Stimulated activated naive CD8-positive, alpha-beta T cell treated with anti-CD3 and anti-CD28 coated beads, Interleukin-15, amount 100 ng/mL, for 72 hours (primary cell): ENCODE results near the gene MCF2.

ENCODE experiments used
- ATAC-seq: fragments of 150-1000 bp; cut with Tn5 transposase; 2 replicates; pipeline ENCODE4 v1.10.0; 2021; ENCODE audit warnings: mild to moderate bottlenecking, moderate library complexity
- DNase-seq, 2 donors: peaks; one replicate each; pipeline ENCODE4 v3.0.0; 2021 to 2022
- H3K27ac Mint-ChIP-seq, 2 donors: one replicate each; pipeline ENCODE4 v1.8.0; 2022; ENCODE audit warnings: mild to moderate bottlenecking in 2 of 2, mixed read lengths in 2 of 2, moderate library complexity in 2 of 2
- H3K27me3 Mint-ChIP-seq: one replicate; pipeline ENCODE4 v1.8.0; 2022; ENCODE audit warnings: mixed read lengths
- H3K4me1 Mint-ChIP-seq: one replicate; pipeline ENCODE4 v1.8.0; 2022; ENCODE audit warnings: mild to moderate bottlenecking, mixed read lengths
- H3K4me3 Mint-ChIP-seq, 2 donors: one replicate each; pipeline ENCODE4 v1.8.0; 2022; ENCODE audit warnings: mild to moderate bottlenecking in 2 of 2, mixed read lengths in 2 of 2, moderate library complexity in 1 of 2
- H3K9me3 Mint-ChIP-seq, 2 donors: one replicate each; pipeline ENCODE4 v1.8.0; 2022; ENCODE audit warnings: mixed read lengths in 2 of 2

The MCF2 gene

GRCh38 chrX:139680356-139680755 is 27.6 kb downstream of the MCF2 start:
- Mint-ChIP-seq H3K4me3 (no peak overlapping the region), H3K27me3 (no peaks in the 10 kb centered on the region), H3K27ac (no peak overlapping the region), H3K4me1 (no peaks in the 10 kb centered on the region), H3K9me3 (peaks cover 7 to 19% of the 10 kb centered on the region in 2 donors)
- DNase-seq (no peak), ATAC-seq (no peak)

GRCh38 chrX:139647597-139647996 is 60.4 kb downstream of the MCF2 start:
- H3K27me3 Mint-ChIP-seq, result no peaks in the 10 kb centered on the region
- ATAC-seq (no peak), DNase-seq (no peak)
- H3K4me1 Mint-ChIP-seq, result no peaks in the 10 kb centered on the region
- H3K27ac Mint-ChIP-seq, result no peak overlapping the region
- H3K9me3 Mint-ChIP-seq, result no peaks in the 10 kb centered on the region
- no peak overlapping the region for H3K4me3 Mint-ChIP-seq

- H3K4me1 Mint-ChIP-seq, result peaks cover 5% of the 10 kb centered on the region
- DNase-seq, result no peak
Measured at GRCh38 chrX:139642241-139642927, 65.6 kb downstream of the MCF2 start.

GRCh38 chrX:139640259-139640658 is 67.7 kb downstream of the MCF2 start:
- Mint-ChIP-seq H3K4me1 (peaks cover 5% of the 10 kb centered on the region), H3K9me3 (no peaks in the 10 kb centered on the region), H3K27me3 (no peaks in the 10 kb centered on the region), H3K4me3 (no peak overlapping the region), H3K27ac (no peak overlapping the region)
- DNase-seq (no peak), ATAC-seq (no peak)

More at GRCh38 chrX:139642241-139642927, 65.6 kb downstream of the MCF2 start:
- Mint-ChIP-seq H3K4me3 (no peak overlapping the region), H3K27ac (no peak overlapping the region), H3K9me3 (no peaks in the 10 kb centered on the region), H3K27me3 (no peaks in the 10 kb centered on the region)
- ATAC-seq, result no peak

- no peak for ATAC-seq
- H3K4me1 Mint-ChIP-seq, result peaks cover 5% of the 10 kb centered on the region
- H3K27ac Mint-ChIP-seq, result no peak overlapping the region
- no peak for DNase-seq
- no peaks in the 10 kb centered on the region for H3K9me3 Mint-ChIP-seq
- no peaks in the 10 kb centered on the region for H3K27me3 Mint-ChIP-seq
- no peak overlapping the region for H3K4me3 Mint-ChIP-seq
Measured at GRCh38 chrX:139639253-139639652, 68.7 kb downstream of the MCF2 start.

GRCh38 chrX:139600105-139600504 is 107.9 kb downstream of the MCF2 start:
- no peak for ATAC-seq
- Mint-ChIP-seq H3K4me3 (no peak overlapping the region), H3K9me3 (no peaks in the 10 kb centered on the region), H3K27ac (no peak overlapping the region), H3K27me3 (no peaks in the 10 kb centered on the region), H3K4me1 (no peaks in the 10 kb centered on the region)
- no peak for DNase-seq

- ATAC-seq, result no peak
- H3K4me3 Mint-ChIP-seq, result no peak overlapping the region
Measured at GRCh38 chrX:139596068-139596467, 111.9 kb downstream of the MCF2 start.

GRCh38 chrX:139585613-139586012 is 122.4 kb downstream of the MCF2 start:
- ATAC-seq (no peak), DNase-seq (no peak)
- Mint-ChIP-seq H3K4me3 (no peak overlapping the region), H3K27ac (no peak overlapping the region), H3K9me3 (no peaks in the 10 kb centered on the region), H3K27me3 (no peaks in the 10 kb centered on the region), H3K4me1 (no peaks in the 10 kb centered on the region)

More at GRCh38 chrX:139596068-139596467, 111.9 kb downstream of the MCF2 start:
- no peaks in the 10 kb centered on the region for H3K27me3 Mint-ChIP-seq
- H3K9me3 Mint-ChIP-seq, result no peaks in the 10 kb centered on the region
- no peak overlapping the region for H3K27ac Mint-ChIP-seq
- H3K4me1 Mint-ChIP-seq, result no peaks in the 10 kb centered on the region
- DNase-seq, result no peak

- no peaks in the 10 kb centered on the region for H3K9me3 Mint-ChIP-seq
- H3K4me3 Mint-ChIP-seq, result no peak overlapping the region
- H3K27me3 Mint-ChIP-seq, result no peaks in the 10 kb centered on the region
- no peak overlapping the region for H3K27ac Mint-ChIP-seq
- no peaks in the 10 kb centered on the region for H3K4me1 Mint-ChIP-seq
- ATAC-seq (no peak), DNase-seq (no peak)
Measured at GRCh38 chrX:139581068-139581467, 126.9 kb downstream of the MCF2 start.

- DNase-seq (no peak), ATAC-seq (no peak)
- H3K9me3 Mint-ChIP-seq, result no peaks in the 10 kb centered on the region
- no peak overlapping the region for H3K4me3 Mint-ChIP-seq
- H3K4me1 Mint-ChIP-seq, result no peaks in the 10 kb centered on the region
- no peak overlapping the region for H3K27ac Mint-ChIP-seq
- no peaks in the 10 kb centered on the region for H3K27me3 Mint-ChIP-seq
Measured at GRCh38 chrX:139566981-139567380, 141.0 kb downstream of the MCF2 start.

- DNase-seq (no peak), ATAC-seq (no peak)
- no peak overlapping the region for H3K4me3 Mint-ChIP-seq
- no peak overlapping the region for H3K27ac Mint-ChIP-seq
- H3K9me3 Mint-ChIP-seq, result no peaks in the 10 kb centered on the region
- H3K27me3 Mint-ChIP-seq, result no peaks in the 10 kb centered on the region
- H3K4me1 Mint-ChIP-seq, result no peaks in the 10 kb centered on the region
Measured at GRCh38 chrX:139563251-139563650, 144.7 kb downstream of the MCF2 start.

GRCh38 chrX:139560221-139560620 is 147.7 kb downstream of the MCF2 start:
- no peak overlapping the region for H3K27ac Mint-ChIP-seq
- H3K27me3 Mint-ChIP-seq, result no peaks in the 10 kb centered on the region
- no peak for ATAC-seq
- no peak overlapping the region for H3K4me3 Mint-ChIP-seq
- DNase-seq, result no peak
- H3K4me1 Mint-ChIP-seq, result no peaks in the 10 kb centered on the region
- H3K9me3 Mint-ChIP-seq, result no peaks in the 10 kb centered on the region

- Mint-ChIP-seq H3K27ac (peak overlapping the region in 1 of 2 donors; percentile 91), H3K27me3 (no peaks in the 10 kb centered on the region), H3K4me3 (no peak overlapping the region), H3K9me3 (no peaks in the 10 kb centered on the region), H3K4me1 (no peaks in the 10 kb centered on the region)
- ATAC-seq (no peak), DNase-seq (peak; percentile 1 to 8)
Measured at GRCh38 chrX:139559383-139560042, 148.5 kb downstream of the MCF2 start.

GRCh38 chrX:139554991-139555675 is 152.8 kb downstream of the MCF2 start:
- Mint-ChIP-seq H3K4me3 (no peak overlapping the region), H3K4me1 (no peaks in the 10 kb centered on the region), H3K9me3 (no peaks in the 10 kb centered on the region), H3K27me3 (peaks cover 8% of the 10 kb centered on the region), H3K27ac (no peak overlapping the region)
- no peak for ATAC-seq
- DNase-seq, result no peak

GRCh38 chrX:139554376-139554775 is 153.6 kb downstream of the MCF2 start:
- H3K27ac Mint-ChIP-seq, result no peak overlapping the region
- H3K4me3 Mint-ChIP-seq, result no peak overlapping the region
- DNase-seq (no peak), ATAC-seq (no peak)
- no peaks in the 10 kb centered on the region for H3K9me3 Mint-ChIP-seq
- no peaks in the 10 kb centered on the region for H3K4me1 Mint-ChIP-seq
- peaks cover 8% of the 10 kb centered on the region for H3K27me3 Mint-ChIP-seq

GRCh38 chrX:139544591-139544990 is 163.4 kb downstream of the MCF2 start:
- H3K27ac Mint-ChIP-seq, result no peak overlapping the region
- no peak for ATAC-seq
- no peaks in the 10 kb centered on the region for H3K27me3 Mint-ChIP-seq
- H3K4me3 Mint-ChIP-seq, result no peak overlapping the region
- H3K9me3 Mint-ChIP-seq, result no peaks in the 10 kb centered on the region
- no peak for DNase-seq
- no peaks in the 10 kb centered on the region for H3K4me1 Mint-ChIP-seq
